Cardiac muscle cell (in vitro differentiated cells and primary cell): Measurements from ENCODE around the gene ADAMTSL1. TPM values are rescaled to one million over a fixed set of nuclear protein-coding genes. Genes with fewer than 3 reads are reported as not detected.

ENCODE experiments used
- DNase-seq, 2 donors: peaks; one replicate each; pipeline versions ENCODE4 v3.0.0 to v3.0.0-alpha.2; 2010 to 2017; ENCODE audit warnings: low read depth in 1 of 2, low spot score in 1 of 2
- H3K27ac ChIP-seq: fragments of 200-600 bp; sonication (generic); 2 replicates; pipeline ENCODE4 v1.5.1; 2016
- H3K27me3 ChIP-seq: fragments of 200-600 bp; sonication (generic); 2 replicates; pipeline ENCODE4 v1.6.0; 2016; ENCODE audit warnings: control low read depth
- H3K36me3 ChIP-seq: fragments of 200-600 bp; sonication (generic); 2 replicates; pipeline ENCODE4 v1.5.1; 2016; ENCODE audit warnings: control low read depth
- H3K4me1 ChIP-seq: fragments of 200-600 bp; sonication (generic); 2 replicates; pipeline ENCODE4 v1.8.1; 2017; ENCODE audit warnings: low read depth, mild to moderate bottlenecking, mixed run types
- H3K4me3 ChIP-seq: fragments of 200-600 bp; sonication (generic); 2 replicates; pipeline ENCODE4 v1.5.1; 2016; ENCODE audit warnings: mild to moderate bottlenecking
- H3K9me3 ChIP-seq: fragments of 200-600 bp; sonication (generic); 2 replicates; pipeline ENCODE4 v1.5.1; 2017; ENCODE audit warnings: low read depth, mild to moderate bottlenecking, control low read depth
- CTCF ChIP-seq: IDR thresholded peaks from 2 replicates; pipeline ENCODE4 v1.5.1; 2012; ENCODE audit warnings: low read depth, mild to moderate bottlenecking, low read length
- polyA plus RNA-seq: library from polyadenylated mRNA; unstranded; fragments of >200 nt; fragmentation: Nextera tagmentation; extraction: Ambion mirVana; gene quantifications from 2 replicates; pipeline ENCODE4 v1.2.1, GENCODE V29; 2016
- total RNA-seq: library from RNA; depleted of rRNA; stranded (reverse); fragments of >200 nt; gene quantifications from 2 replicates; pipeline ENCODE4 v1.2.3, GENCODE V29; 2016

The ADAMTSL1 gene
- total and polyA plus RNA-seq, 2 experiments from 2014 or later: 12.6 to 63.0 TPM

DNA sequence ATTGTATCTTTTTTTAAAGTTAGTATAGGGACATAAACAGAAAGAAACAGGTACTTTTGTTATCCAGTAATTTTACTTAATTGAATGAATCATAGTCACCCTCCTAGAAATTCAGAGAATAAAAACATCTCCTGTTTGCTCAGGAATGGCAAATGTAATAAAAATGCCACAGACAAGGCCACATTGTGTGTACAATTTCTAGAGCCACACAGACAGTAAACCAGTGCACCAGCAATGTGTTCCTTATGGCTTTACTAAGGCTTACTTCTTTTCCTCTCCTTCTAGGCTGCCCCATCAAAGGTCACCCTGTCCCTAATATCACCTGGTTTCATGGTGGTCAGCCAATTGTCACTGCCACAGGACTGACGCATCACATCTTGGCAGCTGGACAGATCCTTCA is 413.6 kb downstream of the ADAMTSL1 start:
- no peaks in the 10 kb centered on the region for H3K27me3 ChIP-seq
- H3K4me3 ChIP-seq: no peak overlapping the region
- no peak for TF ChIP-seq CTCF
- H3K4me1 ChIP-seq: peaks cover 4% of the 10 kb centered on the region
- no peak overlapping the region for H3K27ac ChIP-seq
- DNase-seq: no peak
- H3K36me3 ChIP-seq: no peaks in the 10 kb centered on the region
- H3K9me3 ChIP-seq: no peaks in the 10 kb centered on the region

DNA sequence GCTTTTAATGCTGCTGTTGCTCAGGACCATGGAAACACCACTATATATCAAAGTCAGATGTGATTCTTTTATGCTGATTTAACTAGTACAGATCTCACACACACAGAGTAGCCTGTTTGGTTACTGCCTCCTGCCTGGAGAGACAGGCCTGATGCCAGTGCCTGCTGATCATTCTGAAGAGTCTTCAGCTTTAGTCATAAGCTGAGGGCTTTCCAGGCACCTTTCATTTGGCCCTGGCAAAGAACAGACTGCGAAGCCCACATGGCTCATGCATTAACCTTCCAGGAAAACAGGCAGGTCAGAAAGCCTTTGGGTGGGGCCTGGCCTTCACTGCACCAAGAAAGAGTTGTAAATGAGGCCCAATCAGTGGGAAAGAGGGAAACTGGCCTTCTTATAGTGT is 414.3 kb downstream of the ADAMTSL1 start:
- DNase-seq: no peak
- H3K4me3 ChIP-seq: no peak overlapping the region
- H3K4me1 ChIP-seq: peaks cover 4% of the 10 kb centered on the region
- H3K9me3 ChIP-seq: no peaks in the 10 kb centered on the region
- H3K27ac ChIP-seq: no peak overlapping the region
- H3K27me3 ChIP-seq: no peaks in the 10 kb centered on the region
- no peaks in the 10 kb centered on the region for H3K36me3 ChIP-seq
- no peak for TF ChIP-seq CTCF

DNA sequence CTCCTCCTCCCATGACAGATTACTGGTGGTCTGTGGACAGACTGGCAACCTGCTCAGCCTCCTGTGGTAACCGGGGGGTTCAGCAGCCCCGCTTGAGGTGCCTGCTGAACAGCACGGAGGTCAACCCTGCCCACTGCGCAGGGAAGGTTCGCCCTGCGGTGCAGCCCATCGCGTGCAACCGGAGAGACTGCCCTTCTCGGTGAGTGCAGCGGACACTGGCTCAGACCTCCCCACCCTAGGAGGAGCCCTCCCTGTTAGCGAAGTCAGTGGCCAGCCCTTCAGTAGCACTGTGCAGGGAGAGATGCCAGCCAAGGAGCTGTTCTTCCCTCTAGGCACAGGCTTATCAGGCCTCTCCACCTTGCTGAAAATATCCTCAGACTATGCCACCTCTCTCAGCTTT is 415.6 kb downstream of the ADAMTSL1 start:
- H3K36me3 ChIP-seq: no peaks in the 10 kb centered on the region

GRCh38 chr9:18890372-18890771 is 416.4 kb downstream of the ADAMTSL1 start:
- H3K4me3 ChIP-seq: no peak overlapping the region
- H3K9me3 ChIP-seq: no peaks in the 10 kb centered on the region
- peak in 1 of 2 donors; percentile 70 for DNase-seq
- peaks cover 4% of the 10 kb centered on the region for H3K4me1 ChIP-seq
- no peak overlapping the region for H3K27ac ChIP-seq
- no peaks in the 10 kb centered on the region for H3K36me3 ChIP-seq
- H3K27me3 ChIP-seq: no peaks in the 10 kb centered on the region
- no peak for TF ChIP-seq CTCF

More for the DNA sequence above, 415.6 kb downstream of the ADAMTSL1 start:
- no peak overlapping the region for H3K27ac ChIP-seq
- no peaks in the 10 kb centered on the region for H3K27me3 ChIP-seq
- DNase-seq: no peak
- peaks cover 4% of the 10 kb centered on the region for H3K4me1 ChIP-seq
- no peak for TF ChIP-seq CTCF
- H3K4me3 ChIP-seq: no peak overlapping the region
- no peaks in the 10 kb centered on the region for H3K9me3 ChIP-seq

DNA sequence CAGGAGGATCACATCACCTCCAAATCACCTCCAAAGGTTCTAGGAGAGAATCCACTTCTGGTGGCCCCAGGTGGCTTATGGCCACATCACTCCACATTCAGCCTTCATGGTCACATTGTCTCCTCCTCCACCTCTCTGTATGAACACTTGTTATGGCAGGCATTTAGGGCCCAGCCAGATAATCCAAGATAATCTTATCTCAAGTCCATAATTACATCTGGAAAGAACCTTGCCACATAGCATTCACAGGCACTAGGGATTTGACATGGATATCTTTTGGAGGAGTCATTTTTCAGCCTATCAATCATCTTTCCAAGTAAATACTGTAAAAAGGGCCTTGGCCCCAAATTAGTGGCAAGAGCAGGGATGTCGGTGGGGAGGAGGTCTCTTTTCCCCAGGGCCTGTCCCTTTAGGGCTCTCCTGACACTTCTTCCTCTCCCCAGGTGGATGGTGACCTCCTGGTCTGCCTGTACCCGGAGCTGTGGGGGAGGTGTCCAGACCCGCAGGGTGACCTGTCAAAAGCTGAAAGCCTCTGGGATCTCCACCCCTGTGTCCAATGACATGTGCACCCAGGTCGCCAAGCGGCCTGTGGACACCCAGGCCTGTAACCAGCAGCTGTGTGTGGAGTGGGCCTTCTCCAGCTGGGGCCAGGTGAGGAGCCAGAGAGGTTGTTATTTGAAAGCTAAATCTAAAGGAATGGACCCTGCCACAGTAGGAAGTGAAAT is 418.2 kb downstream of the ADAMTSL1 start:
- Histone ChIP-seq H3K9me3 (no peaks in the 10 kb centered on the region), H3K4me1 (peaks cover 4% of the 10 kb centered on the region), H3K27ac (no peak overlapping the region), H3K4me3 (no peak overlapping the region), H3K27me3 (no peaks in the 10 kb centered on the region), H3K36me3 (no peaks in the 10 kb centered on the region)
- no peak for TF ChIP-seq CTCF
- no peak for DNase-seq
